Pancreas (tissue), 10 donors: ENCODE results near the gene SYT12. TPM values are rescaled to one million over a fixed set of nuclear protein-coding genes. Genes with fewer than 3 reads are reported as not detected.

Source experiments
- ATAC-seq, 4 donors: fragments of 200-7000 bp; cut with Tn5 transposase; one replicate each; pipeline versions ENCODE4 v1.8.0 to v1.9.1; 2020; ENCODE audit warnings: mild to moderate bottlenecking in 4 of 4, moderate library complexity in 4 of 4
- DNase-seq, 6 donors: peaks; one replicate each; pipeline ENCODE4 v3.0.0-alpha.2; 2020
- FAIRE-seq: peaks from 2 replicates; lab custom pipeline; 2012; peaks lifted over from hg19 to GRCh38; lab: Jason Lieb, UNC
- H3K27ac ChIP-seq, 4 donors: fragments of 200-600 bp; sonication (generic); 1 replicate in 3 of 4; 2 replicates in 1 of 4; pipeline versions ENCODE4 v1.5.0 to v1.8.0; 2020
- H3K27me3 ChIP-seq, 4 donors: fragments of 200-600 bp; one replicate each; pipeline ENCODE4 v1.8.0; 2021
- H3K36me3 ChIP-seq, 3 donors: fragments of 200-600 bp; sonication (generic) in 1 of 3; one replicate each; pipeline versions ENCODE4 v1.5.0 to v1.8.0; 2020 to 2021
- H3K4me1 ChIP-seq, 3 donors: fragments of 200-600 bp; one replicate each; pipeline ENCODE4 v1.8.0; 2021
- H3K4me3 ChIP-seq, 4 donors: fragments of 200-600 bp; sonication (generic) in 2 of 4; one replicate each; pipeline versions ENCODE4 v1.5.0 to v1.8.0; 2020 to 2021
- H3K9me3 ChIP-seq, 4 donors: fragments of 200-600 bp; one replicate each; pipeline ENCODE4 v1.8.0; 2021
- WGBS, 2 donors: extraction: QIAGEN DNeasy Blood & Tissue Kit; methylation state at CpG; one replicate each; pipeline ENCODE4 v1.1.7; 2013; 5-methylcytosine and 5-hydroxymethylcytosine counted together
- intact Hi-C, 3 donors: fragments of 100-400 bp; cut with DNase I; formaldehyde crosslinking; loops; one replicate each; pipeline versions ENCODE4 v1.11.1 to v1.14.2; 2022
- polyA plus RNA-seq, 2 donors: library from polyadenylated mRNA; stranded (reverse); fragments of 200-250 nt; gene quantifications; one replicate each; pipeline ENCODE4 v1.2.3, GENCODE V29; 2013
- total RNA-seq, 6 donors: library from RNA; stranded (reverse); fragmentation: NEBNext Ultra II Directional in 4 of 6; extraction: Animal tissue kit (Norgen Biotek cat#: 25700) in 4 of 6; gene quantifications; one replicate each; pipeline versions ENCODE4 v1.2.1 to v1.2.4, GENCODE V29; 2021 to 2023
- TF ChIP-seq, protein P1 (sequence below), 4 donors: fragments of 200-600 bp; sonication (generic) in 3 of 4; IDR thresholded peaks; one replicate each; pipeline versions ENCODE4 v1.5.0 to v1.8.0; 2021; ENCODE audit warnings: antibody characterized with exemption in 4 of 4
- donor health status: healthy with polysubstance abuse.
- donor health status: DM: no; HTN: no; CAD: no; lungs with moderate emphysema.
- donor health status: DM: no; HTN: no; CAD: no.
- donor health status: control.
- donor health status: control.
- donor health status: Bipolar disorder and iron deficiency.
- donor health status: DM: yes; HTN: yes; CAD: no.
- donor health status: DM: no; HTN: no; CAD: no.
- donor health status: DM: no; HTN: no; CAD: no.
- donor health status: DM: yes; HTN: yes; CAD: no.

The SYT12 gene
- total and polyA plus RNA-seq, 8 donors = 0.19 to 2.6 (median 0.42) TPM

DNA sequence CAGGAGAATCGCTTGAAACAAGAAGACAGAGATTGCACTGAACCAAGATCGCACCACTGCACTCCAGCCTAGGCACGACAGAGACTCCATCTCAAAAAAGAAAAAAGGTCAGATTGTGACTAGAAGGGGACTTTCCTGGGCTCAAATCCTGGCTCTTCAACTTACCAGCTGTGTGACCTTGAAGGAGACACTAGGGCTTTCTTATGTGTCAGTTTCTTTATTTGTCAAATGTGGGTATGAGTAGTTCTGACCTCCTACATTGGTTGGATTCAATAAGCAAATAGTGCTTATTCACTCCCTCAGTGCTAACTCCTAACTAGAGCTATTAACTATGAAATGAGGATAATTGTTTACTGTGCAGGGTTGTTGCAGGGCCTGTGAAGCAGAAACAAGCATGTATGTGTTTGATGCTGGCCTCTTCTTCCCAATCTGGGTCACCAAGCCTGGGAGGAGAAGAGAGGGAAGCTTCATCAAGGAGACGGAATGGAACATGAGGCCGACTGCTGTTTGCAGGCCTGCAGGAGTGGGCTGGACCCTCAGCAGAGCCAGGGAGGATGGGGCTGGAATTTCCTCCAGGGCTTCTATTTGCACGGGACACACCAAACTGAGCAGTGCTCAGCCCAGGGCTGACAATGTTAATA lies 56.3 kb downstream of the SYT12 start:
- ATAC-seq = no peak
- Histone ChIP-seq H3K27ac (no peak overlapping the region), H3K4me1 (peaks cover 0 to 3% (median 0%) of the 10 kb centered on the region in 3 donors), H3K36me3 (no peaks in the 10 kb centered on the region), H3K4me3 (no peak overlapping the region), H3K9me3 (no peaks in the 10 kb centered on the region), H3K27me3 (no peaks in the 10 kb centered on the region)
- no peak for FAIRE-seq
- TF ChIP-seq, protein P1, sequence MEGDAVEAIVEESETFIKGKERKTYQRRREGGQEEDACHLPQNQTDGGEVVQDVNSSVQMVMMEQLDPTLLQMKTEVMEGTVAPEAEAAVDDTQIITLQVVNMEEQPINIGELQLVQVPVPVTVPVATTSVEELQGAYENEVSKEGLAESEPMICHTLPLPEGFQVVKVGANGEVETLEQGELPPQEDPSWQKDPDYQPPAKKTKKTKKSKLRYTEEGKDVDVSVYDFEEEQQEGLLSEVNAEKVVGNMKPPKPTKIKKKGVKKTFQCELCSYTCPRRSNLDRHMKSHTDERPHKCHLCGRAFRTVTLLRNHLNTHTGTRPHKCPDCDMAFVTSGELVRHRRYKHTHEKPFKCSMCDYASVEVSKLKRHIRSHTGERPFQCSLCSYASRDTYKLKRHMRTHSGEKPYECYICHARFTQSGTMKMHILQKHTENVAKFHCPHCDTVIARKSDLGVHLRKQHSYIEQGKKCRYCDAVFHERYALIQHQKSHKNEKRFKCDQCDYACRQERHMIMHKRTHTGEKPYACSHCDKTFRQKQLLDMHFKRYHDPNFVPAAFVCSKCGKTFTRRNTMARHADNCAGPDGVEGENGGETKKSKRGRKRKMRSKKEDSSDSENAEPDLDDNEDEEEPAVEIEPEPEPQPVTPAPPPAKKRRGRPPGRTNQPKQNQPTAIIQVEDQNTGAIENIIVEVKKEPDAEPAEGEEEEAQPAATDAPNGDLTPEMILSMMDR (IDR thresholded peaks at IDR 0.05) = no peak
- 83 to 84% methylated on average over 6 of the region's 6 CpGs for WGBS, 2 donors
- intact Hi-C loops = no loop called here
- DNase-seq = no peak

DNA sequence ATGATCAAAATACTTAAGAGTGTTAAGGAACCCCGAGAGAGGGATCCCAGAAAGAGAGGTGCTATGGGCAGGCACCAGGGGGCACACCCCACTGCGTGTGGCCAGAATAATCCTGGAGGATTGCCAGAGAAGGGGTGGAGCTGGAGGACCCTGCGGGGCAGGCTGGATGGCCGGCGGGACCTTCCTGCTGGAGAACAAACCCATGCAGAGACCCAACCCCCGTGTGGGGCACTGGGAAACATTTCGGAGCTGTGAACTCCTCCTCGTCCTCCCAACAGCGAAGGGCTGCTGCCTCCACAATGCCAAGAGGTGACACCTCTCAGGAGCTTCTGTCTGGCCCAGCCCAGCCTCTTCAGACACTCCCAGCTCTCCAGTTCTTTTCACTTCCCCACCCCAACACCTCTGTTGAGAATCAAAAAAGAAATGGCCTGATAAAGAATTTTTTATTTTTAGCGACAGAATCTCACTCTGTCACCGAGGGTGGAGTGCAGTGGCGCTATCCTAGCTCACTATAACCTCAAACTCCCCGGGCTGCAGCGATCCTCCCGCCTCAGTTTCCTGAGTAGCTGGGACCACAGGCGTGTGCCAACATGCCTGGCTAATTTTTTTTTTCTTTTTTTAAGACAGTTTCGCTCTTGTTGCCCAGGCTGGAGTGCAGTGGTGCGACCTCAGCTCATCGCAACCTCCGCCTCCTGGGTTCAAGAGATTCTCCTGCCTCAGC lies 59.3 kb downstream of the SYT12 start:
- ATAC-seq (peak in 2 of 4 donors; percentile 14 to 20), DNase-seq (no peak), FAIRE-seq (no peak)
- Histone ChIP-seq H3K4me3 (peak overlapping the region in 1 of 4 donors; percentile 10), H3K27ac (no peak overlapping the region), H3K4me1 (peaks cover 0 to 3% (median 0%) of the 10 kb centered on the region in 3 donors), H3K9me3 (no peaks in the 10 kb centered on the region), H3K36me3 (no peaks in the 10 kb centered on the region), H3K27me3 (no peaks in the 10 kb centered on the region)
- TF ChIP-seq, protein P1 (IDR thresholded peaks at IDR 0.05) = no peak
- WGBS, 2 donors = 50 to 52% methylated on average over 20 of the region's 20 CpGs
- intact Hi-C loops = loop anchor here in 1 of 3 donors (10.0 kb wide), 1 partner anchor 233 kb away; no protein-coding TSS in a partner anchor

DNA sequence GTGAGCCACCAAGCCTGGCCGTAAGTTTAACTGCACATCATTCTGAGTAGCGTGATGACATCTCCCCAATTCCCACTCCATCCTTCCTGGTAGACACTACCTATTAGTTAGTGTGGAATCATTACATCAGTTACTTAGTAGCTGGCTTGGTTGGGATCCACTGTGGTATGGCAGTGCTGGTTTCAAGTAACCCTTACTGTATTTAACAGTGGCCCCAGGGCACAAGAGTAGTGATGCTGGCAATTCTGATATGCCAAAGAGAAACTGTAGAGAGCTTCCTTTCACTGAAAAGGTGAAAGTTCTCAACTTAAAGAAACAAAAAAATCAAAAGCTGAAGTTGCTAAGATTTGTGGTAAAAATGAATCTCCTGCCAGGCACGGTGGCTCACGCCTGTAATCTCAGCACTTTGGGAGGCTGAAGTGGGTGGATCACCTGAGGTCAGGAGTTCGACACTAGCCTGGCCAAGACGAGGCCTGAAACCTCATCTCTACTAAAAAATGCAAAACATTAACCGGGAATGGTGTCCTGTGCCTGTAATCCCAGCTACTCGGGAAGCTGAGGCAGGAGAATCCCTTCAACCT lies 60.9 kb downstream of the SYT12 start:
- H3K27me3 ChIP-seq = no peaks in the 10 kb centered on the region
- ATAC-seq (no peak), DNase-seq (no peak), FAIRE-seq (no peak)
- H3K4me3 ChIP-seq = no peak overlapping the region
- intact Hi-C loops = loop anchor here in 1 of 3 donors (10.0 kb wide), 1 partner anchor 231 kb away; no protein-coding TSS in a partner anchor
- peaks cover 0 to 3% (median 0%) of the 10 kb centered on the region in 3 donors for H3K4me1 ChIP-seq
- no peaks in the 10 kb centered on the region for H3K36me3 ChIP-seq
- H3K27ac ChIP-seq = no peak overlapping the region
- 89% methylated on average over 8 of the region's 8 CpGs for WGBS, 2 donors
- TF ChIP-seq, protein P1 (IDR thresholded peaks at IDR 0.05) = no peak
- H3K9me3 ChIP-seq = no peaks in the 10 kb centered on the region

DNA sequence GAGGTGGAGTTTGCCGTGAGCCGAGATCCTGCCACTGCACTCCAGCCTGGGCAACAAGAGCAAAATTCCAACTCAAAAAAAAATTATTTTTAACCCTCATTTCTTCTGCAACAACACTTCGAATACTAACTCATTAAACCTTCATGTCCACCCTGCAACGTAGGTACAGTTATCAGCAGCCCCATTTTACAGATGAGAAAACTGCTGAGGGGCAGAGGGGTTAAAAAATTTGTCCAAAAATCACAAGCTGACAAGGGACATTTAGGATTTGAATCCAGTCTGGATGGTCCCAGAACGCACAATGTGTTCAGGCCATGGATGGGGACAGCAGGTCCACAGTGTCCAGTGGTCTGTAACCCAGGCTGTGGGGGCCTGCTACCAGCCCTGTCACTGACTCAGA lies 62.7 kb downstream of the SYT12 start:
- H3K27ac ChIP-seq = no peak overlapping the region
- ATAC-seq (no peak), DNase-seq (no peak), FAIRE-seq (no peak)
- intact Hi-C loops = loop anchor here in 1 of 3 donors (10.0 kb wide), 1 partner anchor 229 kb away; no protein-coding TSS in a partner anchor
- TF ChIP-seq, protein P1 (IDR thresholded peaks at IDR 0.05) = no peak
- no peaks in the 10 kb centered on the region for H3K9me3 ChIP-seq
- WGBS, 2 donors = 89 to 96% methylated on average over 5 of the region's 5 CpGs
- no peaks in the 10 kb centered on the region for H3K36me3 ChIP-seq
- H3K4me1 ChIP-seq = peaks cover 0 to 3% (median 0%) of the 10 kb centered on the region in 3 donors
- H3K27me3 ChIP-seq = no peaks in the 10 kb centered on the region
- H3K4me3 ChIP-seq = no peak overlapping the region
